ENCODE results near the gene MED12L. TPM values are rescaled to one million over a fixed set of nuclear protein-coding genes. Genes with fewer than 3 reads are reported as not detected.

Gene MED12L
- total RNA-seq, 2 experiments from 2014 or later = 1.6 to 2.1 TPM

DNA sequence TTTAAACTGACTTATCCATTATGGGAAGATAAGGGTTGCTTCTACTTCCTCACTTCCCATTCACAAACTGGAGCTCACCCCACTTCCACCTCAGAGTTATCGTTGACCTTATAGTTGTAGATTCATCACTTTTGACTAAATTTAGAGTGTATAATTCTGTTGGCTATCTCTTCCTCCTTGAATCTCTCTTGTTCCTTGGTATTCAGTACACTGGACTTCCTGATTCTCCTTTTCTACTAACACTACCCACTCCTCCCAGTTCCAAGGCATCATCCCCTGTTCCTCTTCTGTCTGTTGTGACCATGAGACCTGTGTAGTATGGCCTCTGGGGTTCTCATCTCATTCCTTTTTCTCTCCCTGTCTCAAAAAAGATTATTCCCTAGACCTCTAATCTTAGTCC lies 237.0 kb downstream of the MED12L start:
- Mint-ChIP-seq H3K4me1 (peaks cover 5% of the 10 kb centered on the region), H3K4me3 (no peak overlapping the region), H3K27me3 (peaks cover 6% of the 10 kb centered on the region), H3K27ac (no peak overlapping the region), H3K9me3 (no peaks in the 10 kb centered on the region), H3K36me3 (no peaks in the 10 kb centered on the region)
- no peak for DNase-seq

- H3K27me3 Mint-ChIP-seq = peaks cover 18% of the 10 kb centered on the region
- peaks cover 7% of the 10 kb centered on the region for H3K4me1 Mint-ChIP-seq
- H3K9me3 Mint-ChIP-seq = no peaks in the 10 kb centered on the region
- no peak for DNase-seq
- H3K27ac Mint-ChIP-seq = no peak overlapping the region
- no peak overlapping the region for H3K4me3 Mint-ChIP-seq
- no peaks in the 10 kb centered on the region for H3K36me3 Mint-ChIP-seq
Observed at GRCh38 chr3:151327571-151328198, 242.2 kb downstream of the MED12L start.

DNA sequence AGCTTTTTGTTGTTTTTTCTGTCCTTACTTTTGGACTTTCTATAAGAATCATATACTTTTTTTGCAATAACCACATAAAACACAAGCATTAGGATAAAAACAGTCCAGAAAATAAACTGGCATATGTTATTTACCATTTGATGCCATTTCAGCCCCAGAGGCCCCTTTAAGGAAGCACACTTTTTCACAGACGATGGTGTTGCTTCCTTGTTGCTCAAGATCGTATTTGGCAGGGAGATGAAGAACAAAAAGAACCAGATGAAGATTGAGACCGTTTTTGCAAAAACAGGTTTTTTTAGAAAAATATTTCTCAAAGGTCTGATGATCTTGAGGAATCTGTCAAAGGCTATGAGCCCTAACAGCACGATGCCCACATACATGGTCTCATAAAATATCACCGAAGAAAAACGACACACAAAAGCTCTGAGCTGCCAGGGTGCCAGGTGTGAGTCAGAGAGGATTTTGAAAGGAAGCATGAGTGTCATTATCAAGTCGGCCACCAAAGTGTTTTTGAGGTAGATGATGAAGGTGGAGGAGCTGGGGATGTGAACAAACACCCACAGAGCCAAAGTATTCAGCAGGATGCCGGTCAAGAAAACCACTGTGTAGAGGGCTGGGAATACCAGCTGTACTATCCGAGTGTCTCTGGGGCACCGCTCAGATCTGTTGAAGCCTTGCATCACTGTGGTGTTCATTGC lies 243.0 kb downstream of the MED12L start:
- no peak overlapping the region for H3K27ac Mint-ChIP-seq
- peak overlapping the region; percentile 11 for H3K4me3 Mint-ChIP-seq
- H3K9me3 Mint-ChIP-seq = no peaks in the 10 kb centered on the region

DNA sequence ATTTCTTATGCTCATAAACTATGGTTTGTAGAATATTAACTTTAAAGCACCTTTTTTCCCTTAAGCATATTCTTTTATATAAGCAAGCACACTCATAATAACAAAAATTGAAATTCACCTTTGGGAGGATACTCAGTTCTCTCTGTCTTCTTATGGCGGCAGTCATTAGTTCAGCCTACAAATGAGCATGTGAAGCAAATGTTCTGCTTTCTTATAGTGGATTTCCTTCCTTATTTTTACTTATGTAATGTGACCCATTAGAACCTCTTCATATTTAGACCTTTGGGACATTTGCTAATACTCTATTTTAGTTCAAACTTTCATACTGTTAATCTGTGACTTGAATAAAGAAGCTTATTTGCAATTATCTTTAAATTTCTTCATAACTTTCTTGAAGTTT lies 243.9 kb downstream of the MED12L start, which contains the start of gene P2RY13:
Gene P2RY13, minus strand, starts transcription at position 187 of the 400 bp plus-strand sequence. Its CDS starts 21 bp downstream, at position 166.
- Mint-ChIP-seq H3K27me3 (peaks cover 18% of the 10 kb centered on the region), H3K36me3 (no peaks in the 10 kb centered on the region), H3K4me3 (peak within 1 kb of the TSS; percentile 11), H3K27ac (no peak within 1 kb of the TSS), H3K9me3 (no peaks in the 10 kb centered on the region), H3K4me1 (peaks cover 7% of the 10 kb centered on the region)
- no peak for DNase-seq

More for the DNA sequence above, 243.0 kb downstream of the MED12L start:
- no peak for DNase-seq
- Mint-ChIP-seq H3K4me1 (peaks cover 7% of the 10 kb centered on the region), H3K27me3 (peaks cover 18% of the 10 kb centered on the region), H3K36me3 (no peaks in the 10 kb centered on the region)

- H3K27me3 Mint-ChIP-seq = peaks cover 18% of the 10 kb centered on the region
- peaks cover 7% of the 10 kb centered on the region for H3K4me1 Mint-ChIP-seq
- no peak overlapping the region for H3K27ac Mint-ChIP-seq
- H3K9me3 Mint-ChIP-seq = no peaks in the 10 kb centered on the region
- no peak overlapping the region for H3K4me3 Mint-ChIP-seq
- H3K36me3 Mint-ChIP-seq = no peaks in the 10 kb centered on the region
- no peak for DNase-seq
Observed at GRCh38 chr3:151330379-151330778, 244.9 kb downstream of the MED12L start.

DNA sequence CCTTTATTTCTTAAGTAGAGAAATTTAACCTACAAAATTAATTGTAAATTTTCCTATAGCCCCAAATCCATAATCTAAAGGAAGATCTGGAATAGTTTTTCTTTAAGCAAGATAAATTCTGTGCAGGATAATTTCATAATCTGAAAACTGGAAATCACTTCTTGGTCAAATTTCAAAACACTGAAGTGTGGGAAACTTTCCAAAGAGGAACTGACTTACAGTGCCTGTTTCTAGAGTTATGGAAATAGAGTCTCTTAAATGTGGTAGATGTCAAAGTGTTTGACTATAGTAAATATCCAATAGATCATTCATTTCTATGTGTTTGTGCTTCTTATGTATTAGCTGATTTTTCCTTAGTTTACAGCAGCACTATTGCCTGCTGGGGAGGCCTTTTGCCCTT lies 245.4 kb downstream of the MED12L start:
- H3K36me3 Mint-ChIP-seq = no peaks in the 10 kb centered on the region
- no peak for DNase-seq
- no peak overlapping the region for H3K27ac Mint-ChIP-seq
- H3K4me3 Mint-ChIP-seq = no peak overlapping the region
- H3K27me3 Mint-ChIP-seq = peaks cover 18% of the 10 kb centered on the region
- H3K9me3 Mint-ChIP-seq = no peaks in the 10 kb centered on the region
- peaks cover 7% of the 10 kb centered on the region for H3K4me1 Mint-ChIP-seq

GRCh38 chr3:151331696-151332095 lies 246.2 kb downstream of the MED12L start:
- H3K4me1 Mint-ChIP-seq = peaks cover 7% of the 10 kb centered on the region
- H3K36me3 Mint-ChIP-seq = no peaks in the 10 kb centered on the region
- H3K9me3 Mint-ChIP-seq = no peaks in the 10 kb centered on the region
- no peak overlapping the region for H3K4me3 Mint-ChIP-seq
- no peak for DNase-seq
- peaks cover 12% of the 10 kb centered on the region for H3K27me3 Mint-ChIP-seq
- H3K27ac Mint-ChIP-seq = no peak overlapping the region

- H3K4me3 Mint-ChIP-seq = no peak overlapping the region
- no peaks in the 10 kb centered on the region for H3K9me3 Mint-ChIP-seq
- H3K36me3 Mint-ChIP-seq = no peaks in the 10 kb centered on the region
- peaks cover 30% of the 10 kb centered on the region for H3K27me3 Mint-ChIP-seq
- no peak for DNase-seq
- H3K4me1 Mint-ChIP-seq = peaks cover 4% of the 10 kb centered on the region
- H3K27ac Mint-ChIP-seq = no peak overlapping the region
Observed at GRCh38 chr3:151345859-151346258, 260.4 kb downstream of the MED12L start.

DNA sequence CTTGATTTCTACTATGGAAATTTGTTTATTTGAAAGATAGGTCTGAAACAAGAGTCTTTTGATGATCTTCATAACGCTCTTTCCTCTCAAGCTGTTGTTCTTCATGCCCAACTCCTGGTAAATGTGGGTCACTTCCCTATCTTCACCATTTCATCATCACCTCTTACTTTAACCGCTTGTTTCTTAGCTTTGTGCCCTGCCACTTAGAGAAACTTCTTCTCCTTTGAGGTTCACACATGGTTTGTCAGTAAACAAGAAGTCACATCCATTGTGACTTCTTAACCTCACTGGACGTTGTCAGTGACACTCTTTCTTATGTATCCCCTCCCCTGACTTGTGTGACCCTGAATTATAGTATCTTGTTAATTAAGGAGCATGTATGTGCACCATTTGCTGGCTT lies 260.8 kb downstream of the MED12L start:
- Mint-ChIP-seq H3K27ac (no peak overlapping the region), H3K4me1 (peaks cover 4% of the 10 kb centered on the region), H3K9me3 (no peaks in the 10 kb centered on the region), H3K36me3 (no peaks in the 10 kb centered on the region), H3K4me3 (no peak overlapping the region), H3K27me3 (peaks cover 30% of the 10 kb centered on the region)
- no peak for DNase-seq

DNA sequence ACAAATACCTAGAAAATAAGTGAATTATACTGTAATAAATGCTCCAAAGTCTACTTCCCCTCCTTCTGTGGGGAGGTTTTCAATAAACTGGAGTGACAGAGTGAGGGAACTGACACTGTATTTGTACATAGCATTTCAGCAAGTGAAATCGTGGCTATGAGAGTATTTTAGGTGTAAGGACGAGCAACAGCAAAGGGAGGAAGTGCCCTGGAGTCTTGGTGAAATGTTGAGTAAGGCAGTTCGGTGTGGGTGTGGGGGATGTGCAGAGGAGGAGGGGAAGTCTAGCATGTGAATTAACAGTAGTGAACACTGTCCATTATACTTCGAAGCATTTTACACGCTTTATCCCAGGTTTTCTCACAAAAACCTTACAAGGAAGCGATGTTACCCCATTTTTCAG lies 262.0 kb downstream of the MED12L start:
- Mint-ChIP-seq H3K4me1 (peaks cover 9% of the 10 kb centered on the region), H3K27me3 (peaks cover 35% of the 10 kb centered on the region), H3K9me3 (no peaks in the 10 kb centered on the region), H3K36me3 (no peaks in the 10 kb centered on the region), H3K27ac (no peak overlapping the region), H3K4me3 (no peak overlapping the region)
- DNase-seq = no peak

DNA sequence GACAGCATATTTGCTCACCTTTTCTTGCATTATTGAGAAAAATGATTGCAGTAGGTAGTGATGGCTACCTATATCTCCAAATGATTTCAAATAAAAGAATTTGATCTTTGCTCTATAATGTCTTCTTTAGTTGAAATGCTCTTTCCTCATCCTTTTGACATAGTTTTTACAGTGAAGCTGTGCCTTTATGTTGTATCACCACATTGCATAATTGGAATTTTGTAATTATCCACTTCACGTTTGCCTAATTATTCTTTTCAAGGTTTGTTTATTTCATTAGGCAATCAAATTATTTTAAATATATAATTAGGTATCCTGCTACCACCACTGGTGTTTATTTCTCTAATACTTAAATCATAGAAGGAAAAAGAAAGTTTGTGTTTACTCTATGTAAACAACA lies 265.2 kb downstream of the MED12L start:
- no peak overlapping the region for H3K4me3 Mint-ChIP-seq
- no peaks in the 10 kb centered on the region for H3K9me3 Mint-ChIP-seq
- H3K27me3 Mint-ChIP-seq = peaks cover 23% of the 10 kb centered on the region
- peaks cover 9% of the 10 kb centered on the region for H3K4me1 Mint-ChIP-seq
- no peak for DNase-seq
- H3K27ac Mint-ChIP-seq = no peak overlapping the region
- H3K36me3 Mint-ChIP-seq = no peaks in the 10 kb centered on the region

- H3K27me3 Mint-ChIP-seq = peaks cover 18% of the 10 kb centered on the region
- H3K9me3 Mint-ChIP-seq = no peaks in the 10 kb centered on the region
- no peak overlapping the region for H3K27ac Mint-ChIP-seq
- DNase-seq = no peak
- peaks cover 6% of the 10 kb centered on the region for H3K4me1 Mint-ChIP-seq
- no peak overlapping the region for H3K4me3 Mint-ChIP-seq
- H3K36me3 Mint-ChIP-seq = no peaks in the 10 kb centered on the region
Observed at GRCh38 chr3:151351219-151351618, 265.8 kb downstream of the MED12L start.

GRCh38 chr3:151351648-151352047 lies 266.2 kb downstream of the MED12L start:
- Mint-ChIP-seq H3K36me3 (no peaks in the 10 kb centered on the region), H3K4me3 (no peak overlapping the region), H3K27me3 (peaks cover 16% of the 10 kb centered on the region), H3K9me3 (no peaks in the 10 kb centered on the region), H3K27ac (no peak overlapping the region), H3K4me1 (peaks cover 6% of the 10 kb centered on the region)
- no peak for DNase-seq

GRCh38 chr3:151356794-151357462 lies 271.5 kb downstream of the MED12L start:
- Mint-ChIP-seq H3K27ac (no peak overlapping the region), H3K9me3 (no peaks in the 10 kb centered on the region), H3K4me3 (no peak overlapping the region), H3K4me1 (peaks cover 3% of the 10 kb centered on the region), H3K27me3 (peaks cover 3% of the 10 kb centered on the region), H3K36me3 (no peaks in the 10 kb centered on the region)
- DNase-seq = no peak

DNA sequence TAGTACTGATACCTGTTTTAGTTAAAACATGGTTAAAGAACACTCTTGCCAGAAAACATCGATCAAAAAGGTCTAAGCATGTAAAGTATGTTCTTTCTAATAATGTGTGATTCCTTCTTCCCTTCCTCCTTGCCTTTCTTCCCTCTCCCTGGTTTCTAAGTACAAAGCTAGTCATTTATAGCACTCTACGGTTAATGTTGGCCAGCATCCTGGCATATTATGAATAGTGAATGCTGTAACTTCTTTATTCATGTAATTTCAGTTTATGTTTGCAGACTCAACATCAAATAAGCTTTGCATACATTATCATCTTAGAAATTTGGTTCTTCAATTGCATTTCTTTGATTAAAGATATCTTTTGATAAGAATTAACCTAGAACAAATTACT lies 272.0 kb downstream of the MED12L start:
- H3K9me3 Mint-ChIP-seq = no peaks in the 10 kb centered on the region
- H3K36me3 Mint-ChIP-seq = no peaks in the 10 kb centered on the region
- no peaks in the 10 kb centered on the region for H3K4me1 Mint-ChIP-seq
- DNase-seq = no peak
- no peak overlapping the region for H3K27ac Mint-ChIP-seq
- no peaks in the 10 kb centered on the region for H3K27me3 Mint-ChIP-seq
- H3K4me3 Mint-ChIP-seq = no peak overlapping the region
